ENCODE results near the gene PLAAT2.
"Not testable (repeated sequence)": the region's sequence is repeated elsewhere in the genome, so short reads cannot be mapped to it uniquely, and the experiment has no call there.

Gene PLAAT2
- 0 to 0.85 (median 0.47) reads per million in 4 experiments for total RNA-seq

- no peak for DNase-seq
Observed at GRCh38 chr11:63563201-63564055, at the start of gene PLAAT2. TSS of gene PLAAT2 (minus strand) at chr11:63563379. CDS start at chr11:63563324, 55 bp downstream.

GRCh38 chr11:63612181-63612580 lies 49.0 kb upstream of the PLAAT2 start:
- DNase-seq = no peak

GRCh38 chr11:63611395-63611747 lies 48.2 kb upstream of the PLAAT2 start:
- no peak for DNase-seq

GRCh38 chr11:63610604-63611394 lies 47.6 kb upstream of the PLAAT2 start:
- no peak for DNase-seq

- no peak for DNase-seq
Observed at GRCh38 chr11:63609971-63610580, 46.9 kb upstream of the PLAAT2 start.

GRCh38 chr11:63609536-63609935 lies 46.4 kb upstream of the PLAAT2 start:
- DNase-seq = no peak

GRCh38 chr11:63608353-63609345 lies 45.5 kb upstream of the PLAAT2 start:
- DNase-seq = no peak

- no peak for DNase-seq
Observed at GRCh38 chr11:63603180-63603518, 40.0 kb upstream of the PLAAT2 start.

GRCh38 chr11:63602290-63603179 lies 39.4 kb upstream of the PLAAT2 start:
- DNase-seq = not testable (repeated sequence)

- no peak for DNase-seq
Observed at GRCh38 chr11:63599211-63600122, 36.3 kb upstream of the PLAAT2 start.

GRCh38 chr11:63598556-63598955 lies 35.4 kb upstream of the PLAAT2 start:
- DNase-seq = no peak

- no peak for DNase-seq
Observed at GRCh38 chr11:63595296-63595695, 32.1 kb upstream of the PLAAT2 start.

GRCh38 chr11:63592975-63593395 lies 29.8 kb upstream of the PLAAT2 start:
- DNase-seq = no peak

GRCh38 chr11:63590024-63590788 lies 27.0 kb upstream of the PLAAT2 start:
- no peak for DNase-seq

- DNase-seq = no peak
Observed at GRCh38 chr11:63589000-63589399, 25.8 kb upstream of the PLAAT2 start.

GRCh38 chr11:63586451-63587166 lies 23.4 kb upstream of the PLAAT2 start:
- no peak for DNase-seq

GRCh38 chr11:63583357-63583677 lies 20.1 kb upstream of the PLAAT2 start:
- DNase-seq = no peak

- DNase-seq = not testable (repeated sequence)
Observed at GRCh38 chr11:63581224-63581623, 18.0 kb upstream of the PLAAT2 start.

- DNase-seq = not testable (repeated sequence)
Observed at GRCh38 chr11:63578882-63579281, 15.7 kb upstream of the PLAAT2 start.

Data from effector CD8-positive, alpha-beta T cell (primary cell).